Fibroblast of mammary gland (primary cell): Measurements from ENCODE around the gene P2RX2.

Source experiments
- DNase-seq: peaks from one replicate; pipeline ENCODE4 v3.0.0-alpha.2; 2010; ENCODE audit warnings: low read depth
- H3K4me3 ChIP-seq: 2 replicates; pipeline ENCODE4 v1.5.1; 2011; ENCODE audit warnings: low read depth, mild to moderate bottlenecking, low read length, moderate library complexity; ENCODE audit not compliant: control insufficient read depth
- CTCF ChIP-seq: conservative IDR thresholded peaks from 2 replicates; pipeline ENCODE4 v1.5.1; 2011; ENCODE audit warnings: low read depth, low read length, inconsistent platforms; ENCODE audit not compliant: control insufficient read depth, insufficient read depth

P2RX2 gene

DNA sequence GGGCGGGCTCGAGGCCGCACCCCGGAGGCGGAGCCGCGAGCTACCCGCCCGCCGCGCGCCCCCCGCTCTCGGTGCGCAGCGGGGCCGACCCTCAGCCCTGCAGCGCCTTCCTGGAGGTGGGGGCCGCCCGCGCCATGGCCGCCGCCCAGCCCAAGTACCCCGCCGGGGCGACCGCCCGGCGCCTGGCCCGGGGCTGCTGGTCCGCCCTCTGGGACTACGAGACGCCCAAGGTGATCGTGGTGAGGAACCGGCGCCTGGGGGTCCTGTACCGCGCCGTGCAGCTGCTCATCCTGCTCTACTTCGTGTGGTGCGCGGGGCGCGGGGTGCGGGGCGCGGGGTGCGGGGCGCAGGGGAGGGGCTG is at the start of gene P2RX2:
TSS of gene P2RX2 (plus strand) at position 94 of the 361 bp plus-strand sequence. CDS start at position 135, 41 bp downstream.
- DNase-seq, result no peak
- TF ChIP-seq CTCF, result no peak
- H3K4me3 ChIP-seq, result no peak within 1 kb of the TSS

DNA sequence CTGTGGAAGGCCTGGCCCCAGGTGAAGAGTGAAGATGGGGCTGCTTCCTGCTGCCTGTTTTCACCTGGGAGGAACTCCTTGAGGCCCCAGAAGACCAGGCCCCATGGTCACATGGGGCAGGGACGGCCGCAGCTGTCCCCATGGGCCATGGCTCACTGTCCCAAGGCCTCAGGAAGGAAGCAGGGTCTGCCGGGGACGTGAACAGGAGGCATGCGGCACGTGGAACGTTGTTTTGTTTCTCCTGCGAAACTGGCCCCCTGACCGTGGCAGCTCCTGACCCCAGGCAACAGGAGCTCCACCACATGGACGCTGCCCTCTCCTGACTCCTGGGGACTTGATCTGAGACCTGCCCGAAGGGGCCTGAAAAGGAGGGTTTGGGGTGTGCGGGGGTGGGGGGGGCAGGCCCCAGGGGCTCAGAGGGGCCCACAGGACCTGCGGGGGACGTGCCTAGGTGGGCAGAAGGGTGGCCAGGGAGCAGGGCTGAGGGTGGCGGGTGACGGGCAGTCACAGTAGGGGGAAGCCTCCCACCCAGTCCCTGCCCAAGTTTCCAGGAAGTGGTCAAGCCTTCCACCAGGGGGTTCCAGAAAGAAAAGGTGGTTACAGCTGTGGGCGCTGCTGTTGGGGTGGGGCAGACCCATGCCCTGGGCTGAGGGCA is 49.6 kb upstream of the P2RX2 start:
- no peak overlapping the region for H3K4me3 ChIP-seq
- no peak for TF ChIP-seq CTCF
- no peak for DNase-seq

GRCh38 chr12:132569856-132570480 is 48.6 kb upstream of the P2RX2 start:
- H3K4me3 ChIP-seq, result no peak overlapping the region
- DNase-seq, result no peak
- TF ChIP-seq CTCF, result no peak

DNA sequence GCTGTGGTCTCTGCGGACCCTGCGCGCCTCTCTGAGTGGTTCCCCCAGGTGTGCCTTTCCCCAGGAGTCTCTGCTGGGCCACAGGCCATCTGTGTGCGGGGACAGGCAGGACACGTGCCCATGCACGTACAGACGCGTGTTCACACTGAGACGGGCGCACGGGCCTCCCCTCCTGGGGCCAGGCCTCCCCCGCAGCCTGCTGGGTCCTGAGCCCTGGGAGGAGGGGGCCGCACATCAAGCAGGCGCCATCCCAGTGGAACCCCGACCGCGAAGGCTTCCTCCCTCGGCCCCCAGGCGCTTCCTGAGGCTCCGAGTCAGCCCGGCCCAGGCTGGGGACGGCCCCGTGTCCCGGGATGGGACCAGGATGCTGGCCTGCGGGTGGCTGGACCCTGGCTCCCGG is 47.9 kb upstream of the P2RX2 start:
- H3K4me3 ChIP-seq, result no peak overlapping the region
- DNase-seq, result no peak

DNA sequence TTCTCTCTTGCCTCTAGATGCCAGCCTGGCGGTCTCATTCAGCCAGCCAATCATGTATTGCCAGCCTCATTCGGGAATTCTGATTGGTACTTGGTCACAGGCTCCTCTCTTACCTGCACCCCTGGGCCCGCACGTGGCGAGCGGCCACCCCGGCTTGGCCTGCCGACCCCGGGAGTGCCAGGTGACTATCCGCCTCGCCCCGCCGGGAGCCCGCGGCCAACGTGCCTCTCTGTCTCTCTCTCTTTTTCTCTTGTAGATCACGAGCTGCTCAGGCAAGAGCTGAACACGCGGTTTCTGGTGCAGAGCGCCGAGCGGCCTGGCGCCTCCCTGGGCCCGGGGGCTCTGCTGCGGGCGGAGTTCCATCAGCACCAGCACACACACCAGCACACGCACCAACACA is 47.5 kb upstream of the P2RX2 start:
- no peak for TF ChIP-seq CTCF
- no peak for DNase-seq
- H3K4me3 ChIP-seq, result no peak overlapping the region

More for the DNA sequence above, 47.9 kb upstream of the P2RX2 start:
- no peak for TF ChIP-seq CTCF

GRCh38 chr12:132571598-132571997 is 47.0 kb upstream of the P2RX2 start:
- no peak for DNase-seq
- no peak overlapping the region for H3K4me3 ChIP-seq
- TF ChIP-seq CTCF, result no peak
